Stimulated activated naive CD8-positive, alpha-beta T cell treated with anti-CD3 and anti-CD28 coated beads, Interleukin-15, Interleukin-2, amounts not matched to agents 100 ng/mL and 50 ng/mL, for 24 hours (primary cell): ENCODE data around the gene CERK.
A peak's percentile ranks its signal among the peaks of the same experiment; 100 is the strongest.

ENCODE experiments used
- H3K27ac Mint-ChIP-seq: one replicate; pipeline ENCODE4 v1.8.0; 2021; ENCODE audit warnings: mild to moderate bottlenecking, mixed read lengths
- H3K27me3 Mint-ChIP-seq: one replicate; pipeline ENCODE4 v1.8.0; 2021; ENCODE audit warnings: mixed read lengths
- H3K36me3 Mint-ChIP-seq: one replicate; pipeline ENCODE4 v1.8.0; 2021; ENCODE audit warnings: low read depth, mixed read lengths
- H3K4me1 Mint-ChIP-seq: one replicate; pipeline ENCODE4 v1.8.0; 2021; ENCODE audit warnings: low read depth, mixed read lengths
- H3K4me3 Mint-ChIP-seq: one replicate; pipeline ENCODE4 v1.8.0; 2021; ENCODE audit warnings: mild to moderate bottlenecking, mixed read lengths
- H3K9me3 Mint-ChIP-seq: one replicate; pipeline ENCODE4 v1.8.0; 2021; ENCODE audit warnings: mixed read lengths

The CERK gene

GRCh38 chr22:46678785-46679700 is 59.0 kb downstream of the CERK start:
- no peaks in the 10 kb centered on the region for H3K27me3 Mint-ChIP-seq
- H3K4me3 Mint-ChIP-seq: no peak overlapping the region
- H3K36me3 Mint-ChIP-seq: peaks cover 13% of the 10 kb centered on the region
- no peaks in the 10 kb centered on the region for H3K9me3 Mint-ChIP-seq
- no peak overlapping the region for H3K27ac Mint-ChIP-seq
- peaks cover 33% of the 10 kb centered on the region for H3K4me1 Mint-ChIP-seq

GRCh38 chr22:46678003-46678657 is 59.9 kb downstream of the CERK start:
- peak overlapping the region; percentile 65 for H3K27ac Mint-ChIP-seq
- peaks cover 41% of the 10 kb centered on the region for H3K4me1 Mint-ChIP-seq
- H3K4me3 Mint-ChIP-seq: peak overlapping the region; percentile 35
- H3K36me3 Mint-ChIP-seq: peaks cover 13% of the 10 kb centered on the region
- no peaks in the 10 kb centered on the region for H3K9me3 Mint-ChIP-seq
- H3K27me3 Mint-ChIP-seq: no peaks in the 10 kb centered on the region

GRCh38 chr22:46677323-46678002 is 60.6 kb downstream of the CERK start:
- peaks cover 48% of the 10 kb centered on the region for H3K4me1 Mint-ChIP-seq
- peak overlapping the region; percentile 65 for H3K27ac Mint-ChIP-seq
- H3K4me3 Mint-ChIP-seq: peak overlapping the region; percentile 84
- no peaks in the 10 kb centered on the region for H3K27me3 Mint-ChIP-seq
- peaks cover 13% of the 10 kb centered on the region for H3K36me3 Mint-ChIP-seq
- no peaks in the 10 kb centered on the region for H3K9me3 Mint-ChIP-seq

- Mint-ChIP-seq H3K4me1 (peaks cover 54% of the 10 kb centered on the region), H3K27me3 (no peaks in the 10 kb centered on the region), H3K9me3 (no peaks in the 10 kb centered on the region), H3K27ac (no peak overlapping the region), H3K4me3 (peak overlapping the region; percentile 84), H3K36me3 (peaks cover 13% of the 10 kb centered on the region)
Observed at GRCh38 chr22:46676881-46677280, 61.2 kb downstream of the CERK start.

- H3K9me3 Mint-ChIP-seq: no peaks in the 10 kb centered on the region
- H3K4me1 Mint-ChIP-seq: peaks cover 56% of the 10 kb centered on the region
- no peaks in the 10 kb centered on the region for H3K27me3 Mint-ChIP-seq
- H3K4me3 Mint-ChIP-seq: peak overlapping the region; percentile 84
- H3K36me3 Mint-ChIP-seq: peaks cover 13% of the 10 kb centered on the region
- H3K27ac Mint-ChIP-seq: peak overlapping the region; percentile 92
Observed at GRCh38 chr22:46676479-46676878, 61.6 kb downstream of the CERK start.

GRCh38 chr22:46675938-46676337 is 62.1 kb downstream of the CERK start:
- Mint-ChIP-seq H3K4me3 (peak overlapping the region; percentile 84), H3K27me3 (no peaks in the 10 kb centered on the region), H3K4me1 (peaks cover 56% of the 10 kb centered on the region), H3K36me3 (peaks cover 13% of the 10 kb centered on the region), H3K27ac (peak overlapping the region; percentile 92), H3K9me3 (no peaks in the 10 kb centered on the region)

GRCh38 chr22:46675479-46675878 is 62.6 kb downstream of the CERK start:
- no peaks in the 10 kb centered on the region for H3K9me3 Mint-ChIP-seq
- H3K4me3 Mint-ChIP-seq: peak overlapping the region; percentile 84
- peaks cover 56% of the 10 kb centered on the region for H3K4me1 Mint-ChIP-seq
- H3K27ac Mint-ChIP-seq: peak overlapping the region; percentile 92
- no peaks in the 10 kb centered on the region for H3K27me3 Mint-ChIP-seq
- peaks cover 13% of the 10 kb centered on the region for H3K36me3 Mint-ChIP-seq

- Mint-ChIP-seq H3K9me3 (no peaks in the 10 kb centered on the region), H3K4me1 (peaks cover 56% of the 10 kb centered on the region), H3K36me3 (peaks cover 14% of the 10 kb centered on the region), H3K27me3 (no peaks in the 10 kb centered on the region), H3K4me3 (peak overlapping the region; percentile 84), H3K27ac (peak overlapping the region; percentile 92)
Observed at GRCh38 chr22:46674906-46675305, 63.1 kb downstream of the CERK start.

- Mint-ChIP-seq H3K4me1 (peaks cover 56% of the 10 kb centered on the region), H3K36me3 (peaks cover 19% of the 10 kb centered on the region), H3K9me3 (no peaks in the 10 kb centered on the region), H3K27me3 (no peaks in the 10 kb centered on the region), H3K27ac (peak overlapping the region; percentile 92), H3K4me3 (peak overlapping the region; percentile 84)
Observed at GRCh38 chr22:46674367-46674781, 63.7 kb downstream of the CERK start.

- Mint-ChIP-seq H3K27ac (peak overlapping the region; percentile 92), H3K36me3 (peaks cover 24% of the 10 kb centered on the region), H3K4me1 (peaks cover 56% of the 10 kb centered on the region), H3K4me3 (peak overlapping the region; percentile 84), H3K27me3 (no peaks in the 10 kb centered on the region), H3K9me3 (no peaks in the 10 kb centered on the region)
Observed at GRCh38 chr22:46673662-46674236, 64.3 kb downstream of the CERK start.

GRCh38 chr22:46673205-46673604 is 64.8 kb downstream of the CERK start:
- no peaks in the 10 kb centered on the region for H3K9me3 Mint-ChIP-seq
- peaks cover 56% of the 10 kb centered on the region for H3K4me1 Mint-ChIP-seq
- H3K4me3 Mint-ChIP-seq: peak overlapping the region; percentile 84
- peaks cover 22% of the 10 kb centered on the region for H3K36me3 Mint-ChIP-seq
- H3K27me3 Mint-ChIP-seq: no peaks in the 10 kb centered on the region
- peak overlapping the region; percentile 92 for H3K27ac Mint-ChIP-seq

GRCh38 chr22:46672731-46673130 is 65.3 kb downstream of the CERK start:
- Mint-ChIP-seq H3K4me1 (peaks cover 52% of the 10 kb centered on the region), H3K36me3 (peaks cover 20% of the 10 kb centered on the region), H3K9me3 (no peaks in the 10 kb centered on the region), H3K27ac (peak overlapping the region; percentile 92), H3K27me3 (no peaks in the 10 kb centered on the region), H3K4me3 (peak overlapping the region; percentile 7)

GRCh38 chr22:46671824-46672432 is 66.1 kb downstream of the CERK start:
- H3K4me3 Mint-ChIP-seq: no peak overlapping the region

GRCh38 chr22:46669201-46669600 is 68.9 kb downstream of the CERK start:
- peaks cover 25% of the 10 kb centered on the region for H3K4me1 Mint-ChIP-seq
- no peak overlapping the region for H3K27ac Mint-ChIP-seq
- peaks cover 13% of the 10 kb centered on the region for H3K36me3 Mint-ChIP-seq
- H3K4me3 Mint-ChIP-seq: no peak overlapping the region
- H3K27me3 Mint-ChIP-seq: no peaks in the 10 kb centered on the region
- H3K9me3 Mint-ChIP-seq: no peaks in the 10 kb centered on the region

More at GRCh38 chr22:46671824-46672432, 66.1 kb downstream of the CERK start:
- Mint-ChIP-seq H3K27me3 (no peaks in the 10 kb centered on the region), H3K27ac (no peak overlapping the region), H3K36me3 (peaks cover 18% of the 10 kb centered on the region), H3K4me1 (peaks cover 45% of the 10 kb centered on the region), H3K9me3 (no peaks in the 10 kb centered on the region)
